NCI-H510A treated with DMSO at 0.1 percent for 48 hours (cell line): ENCODE results near the gene USP34.
A peak's percentile ranks its signal among the peaks of the same experiment; 100 is the strongest.
"Not testable (repeated sequence)": the region's sequence is repeated elsewhere in the genome, so short reads cannot be mapped to it uniquely, and the experiment has no call there.

Experiments used
- DNase-seq: peaks from one replicate; lab custom pipeline; 2025; lab: John Stamatoyannopoulos, UW

USP34 gene

GRCh38 chr2:61182059-61182383, 288.9 kb downstream of the USP34 start:
- DNase-seq = no peak

GRCh38 chr2:61181382-61182058, 289.4 kb downstream of the USP34 start:
- no peak for DNase-seq

GRCh38 chr2:61180686-61181085, 290.2 kb downstream of the USP34 start:
- no peak for DNase-seq

GRCh38 chr2:61179701-61180639, 290.9 kb downstream of the USP34 start:
- DNase-seq = no peak

- peak; percentile 29 for DNase-seq
Observed at GRCh38 chr2:61178603-61179545, 292.0 kb downstream of the USP34 start.

- peak; percentile 42 for DNase-seq
Observed at GRCh38 chr2:61177727-61178549, 292.9 kb downstream of the USP34 start.

- DNase-seq = peak; percentile 77
Observed at GRCh38 chr2:61176755-61177726, 293.8 kb downstream of the USP34 start.

GRCh38 chr2:61175036-61175435, 295.9 kb downstream of the USP34 start:
- no peak for DNase-seq

- no peak for DNase-seq
Observed at GRCh38 chr2:61173116-61173515, 297.8 kb downstream of the USP34 start.

GRCh38 chr2:61172671-61173070, 298.2 kb downstream of the USP34 start:
- DNase-seq = no peak

GRCh38 chr2:61167579-61167978, 303.3 kb downstream of the USP34 start:
- no peak for DNase-seq

- DNase-seq = no peak
Observed at GRCh38 chr2:61165946-61166345, 304.9 kb downstream of the USP34 start.

GRCh38 chr2:61165082-61165481, 305.8 kb downstream of the USP34 start:
- not testable (repeated sequence) for DNase-seq

- no peak for DNase-seq
Observed at GRCh38 chr2:61162721-61163120, 308.2 kb downstream of the USP34 start.

GRCh38 chr2:61161888-61162287, 309.0 kb downstream of the USP34 start, which contains the start of gene C2orf74:
TSS of gene C2orf74 (plus strand) at chr2:61162188. CDS start at chr2:61162515, 327 bp downstream.
- no peak for DNase-seq

- no peak for DNase-seq
Observed at GRCh38 chr2:61158356-61158955, 312.4 kb downstream of the USP34 start.

- no peak for DNase-seq
Observed at GRCh38 chr2:61157371-61158003, 313.4 kb downstream of the USP34 start.

GRCh38 chr2:61151436-61151835, 319.5 kb downstream of the USP34 start:
- no peak for DNase-seq

GRCh38 chr2:61149074-61149473, 321.8 kb downstream of the USP34 start:
- no peak for DNase-seq
